Endothelial cell of umbilical vein (primary cell): Measurements from ENCODE around the gene FAM237B. TPM values are rescaled to one million over a fixed set of nuclear protein-coding genes. Genes with fewer than 3 reads are reported as not detected.

Experiments
- BruUV-seq: library from RNA; stranded (reverse); fragments of 400-500 nt; replicated peaks from 2 replicates; lab custom pipeline; 2021; lab: Mats Ljungman, UMichigan
- CTCF ChIA-PET: fragments of 300-600, 350-600 bp; sonication (Branson Sonifier 250); formaldehyde crosslinking; loops from one replicate; lab custom pipeline; 2021; ENCODE audit warnings: antibody characterized with exemption, inconsistent platforms; lab: Charles Lee
- POLR2A ChIA-PET: fragments of 300-600, 350-600 bp; sonication (Branson Sonifier 250); formaldehyde crosslinking; loops from one replicate; lab custom pipeline; 2021; ENCODE audit warnings: antibody characterized with exemption, inconsistent platforms; lab: Charles Lee
- DNase-seq: peaks from one replicate; pipeline ENCODE4 v3.0.0-alpha.2; 2011; ENCODE audit warnings: low read depth, low spot score
- FAIRE-seq: peaks from 2 replicates; lab custom pipeline; 2011; peaks lifted over from hg19 to GRCh38; lab: Jason Lieb, UNC
- H2AFZ ChIP-seq: 2 replicates; pipeline ENCODE4 v1.6.0; 2012; ENCODE audit warnings: low read depth, low read length, control low read depth, inconsistent platforms
- H3K27ac ChIP-seq: 2 replicates; pipeline ENCODE4 v1.5.1; 2011; ENCODE audit warnings: low read depth, mild to moderate bottlenecking, control low read depth, low read length, moderate library complexity; ENCODE audit not compliant: insufficient read depth
- H3K27me3 ChIP-seq, 2 experiments: 2 replicates each; pipeline versions ENCODE4 v1.6.0 to v1.6.1; 2011; ENCODE audit warnings: low read length in 2 of 2, mixed read lengths in 1 of 2; ENCODE audit not compliant: control insufficient read depth in 2 of 2, insufficient read depth in 2 of 2
- H3K36me3 ChIP-seq, 2 experiments: 2 replicates in 1 of 2; 3 replicates in 1 of 2; pipeline ENCODE4 v1.5.1; 2011; ENCODE audit warnings: low read length in 2 of 2, mild to moderate bottlenecking in 1 of 2, moderate library complexity in 1 of 2; ENCODE audit not compliant: control insufficient read depth in 2 of 2, insufficient read depth in 2 of 2; ENCODE audit errors: extremely low read depth in 1 of 2
- H3K4me1 ChIP-seq: 3 replicates; pipeline ENCODE4 v1.5.1; 2011; ENCODE audit warnings: mild to moderate bottlenecking, low read length; ENCODE audit not compliant: control insufficient read depth, insufficient read depth; ENCODE audit errors: extremely low read depth
- H3K4me2 ChIP-seq: 2 replicates; pipeline ENCODE4 v1.6.1; 2011; ENCODE audit warnings: low read length, control low read depth, mixed read lengths; ENCODE audit not compliant: insufficient read depth
- H3K4me3 ChIP-seq, 3 experiments: fragments of 200-600 bp in 1 of 3; sonication (generic), shearing (Covaris generic) in 1 of 3; replicated peaks in 1 of 3; 2 replicates each; pipeline ENCODE4 v1.5.1; 2011 to 2016; ENCODE audit warnings: control low read depth in 3 of 3, low read length in 3 of 3, mild to moderate bottlenecking in 2 of 3, inconsistent platforms in 1 of 3, low read depth in 1 of 3, moderate library complexity in 1 of 3; ENCODE audit not compliant: insufficient read depth in 1 of 3
- H3K79me2 ChIP-seq: 2 replicates; pipeline ENCODE4 v1.6.0; 2012; ENCODE audit warnings: low read length, inconsistent platforms; ENCODE audit not compliant: control insufficient read depth, insufficient read depth
- H3K9ac ChIP-seq: replicated peaks from 2 replicates; pipeline ENCODE3; 2011; ENCODE audit warnings: low read length, control low read depth; ENCODE audit not compliant: insufficient read depth; ENCODE audit errors: extremely low read depth
- H3K9me1 ChIP-seq: replicated peaks from 3 replicates; pipeline ENCODE4 v1.6.0; 2011; ENCODE audit warnings: mild to moderate bottlenecking, low read length; ENCODE audit not compliant: control insufficient read depth, insufficient read depth; ENCODE audit errors: extremely low read depth
- H3K9me3 ChIP-seq: replicated peaks from 2 replicates; pipeline ENCODE4 v1.5.1; 2012; ENCODE audit warnings: low read length, inconsistent platforms; ENCODE audit not compliant: control insufficient read depth, insufficient read depth
- H4K20me1 ChIP-seq: replicated peaks from 2 replicates; pipeline ENCODE3; 2011; ENCODE audit warnings: mild to moderate bottlenecking, low read length; ENCODE audit not compliant: control insufficient read depth, insufficient read depth; ENCODE audit errors: extremely low read depth
- CTCF ChIP-seq, 2 donors: IDR thresholded peaks; 1 replicate in 1 of 2; 2 replicates in 1 of 2; pipeline ENCODE4 v1.5.1; 2011; ENCODE audit warnings: low read length in 2 of 2, mild to moderate bottlenecking in 2 of 2, moderate library complexity in 2 of 2, control low read depth in 1 of 2, inconsistent platforms in 1 of 2, low read depth in 1 of 2; ENCODE audit not compliant: insufficient read depth in 1 of 2; ENCODE audit errors: extremely low read depth in 1 of 2
- EZH2 ChIP-seq: IDR thresholded peaks from 2 replicates; pipeline ENCODE4 v1.6.1; 2012; ENCODE audit warnings: borderline replicate concordance, low read depth, mild to moderate bottlenecking, moderate library complexity, low read length, inconsistent platforms; ENCODE audit not compliant: severe bottlenecking
- FOS ChIP-seq: IDR thresholded peaks from 2 replicates; pipeline ENCODE4 v1.6.1; 2011; ENCODE audit warnings: mild to moderate bottlenecking, low read length, moderate library complexity, borderline replicate concordance; ENCODE audit not compliant: insufficient read depth
- GATA2 ChIP-seq: IDR thresholded peaks from 2 replicates; pipeline ENCODE4 v1.7.0; 2011; ENCODE audit warnings: low read depth, mild to moderate bottlenecking, moderate library complexity, mixed read lengths, low read length; ENCODE audit not compliant: insufficient read length, insufficient read depth
- JUN ChIP-seq: IDR thresholded peaks from 2 replicates; pipeline ENCODE4 v1.6.1; 2011; ENCODE audit warnings: borderline replicate concordance, low read depth; ENCODE audit not compliant: insufficient read length, insufficient read depth
- MAX ChIP-seq: IDR thresholded peaks from 2 replicates; pipeline ENCODE4 v1.6.1; 2011; ENCODE audit not compliant: insufficient read depth, insufficient read length
- MYC ChIP-seq: IDR thresholded peaks from one replicate; pipeline ENCODE4 v1.6.1; 2011; ENCODE audit warnings: mild to moderate bottlenecking, low read depth, low read length
- POLR2A ChIP-seq: IDR thresholded peaks from 2 replicates; pipeline ENCODE4 v1.6.1; 2012; ENCODE audit warnings: low read depth, mild to moderate bottlenecking, control low read depth, low read length
- POLR2AphosphoS5 ChIP-seq: IDR thresholded peaks from 2 replicates; pipeline ENCODE4 v1.6.1; 2012; ENCODE audit warnings: low read depth, mild to moderate bottlenecking, control low read depth, low read length, moderate library complexity; ENCODE audit not compliant: insufficient read depth
- dilution Hi-C: fragments of 300-500 bp; cut with MboI; formaldehyde crosslinking; loops from one replicate; pipeline ENCODE4 v1.15.0; 2019; ENCODE audit warnings: low sequenced_read_pairs; ENCODE audit not compliant: extremely low pct_ligation_motif_present
- intact Hi-C: fragments of 100-400 bp; cut with micrococcal nuclease; formaldehyde crosslinking; loops from one replicate; pipeline ENCODE4 v1.10.0; 2022
- polyA plus RNA-seq, 4 experiments: library from polyadenylated mRNA; depleted of rRNA in 3 of 4; stranded (reverse) in 3 of 4; unstranded in 1 of 4; fragments of >200 nt; gene quantifications; 2 replicates each; pipeline versions ENCODE4 v1.2.1 to v1.2.3, GENCODE V29; 2011 to 2012; ENCODE audit warnings: missing spikeins in 1 of 4
- total RNA-seq: library from RNA; stranded (reverse); gene quantifications from 2 replicates; pipeline ENCODE4 v1.2.3, GENCODE V29; 2021

FAM237B gene
- total and polyA plus RNA-seq, 2 donors (not counting 3 experiments of a cell fraction or from before 2014, with no cell fraction given) = not detected

GRCh38 chr7:90347759-90348158 is 26.7 kb upstream of the FAM237B start:
- H3K4me1 ChIP-seq = peaks cover 12% of the 10 kb centered on the region
- H3K4me3 ChIP-seq = peak overlapping the region in 1 of 3 experiments; percentile 88
- CTCF ChIA-PET = no interaction called here
- no peak for TF ChIP-seq GATA2
- no peak for TF ChIP-seq JUN
- no peak for TF ChIP-seq EZH2
- TF ChIP-seq CTCF (IDR thresholded peaks at IDR 0.05; ENCODE audit: extremely low read depth in 1 of 2, insufficient read depth in 1 of 2, low read depth in 1 of 2, low read length in 2 of 2) = no peak
- TF ChIP-seq POLR2AphosphoS5 = no peak
- no peak for TF ChIP-seq POLR2A
- TF ChIP-seq FOS = no peak
- no peak for TF ChIP-seq MYC
- TF ChIP-seq MAX = no peak
- peak overlapping the region; percentile 85 for H3K4me2 ChIP-seq
- dilution Hi-C loops = no loop called here
- H4K20me1 ChIP-seq = no peaks in the 10 kb centered on the region
- DNase-seq (no peak), FAIRE-seq (no peak)
- H3K27ac ChIP-seq = no peak overlapping the region
- no peaks in the 10 kb centered on the region for H3K27me3 ChIP-seq
- intact Hi-C loops = loop anchor here (2.0 to 10.0 kb wide), 2 partner anchors 63 to 1527 kb away; no protein-coding TSS in a partner anchor
- no TSS peak for BruUV-seq
- H3K36me3 ChIP-seq = no peaks in the 10 kb centered on the region
- H3K79me2 ChIP-seq = peaks cover 22% of the 10 kb centered on the region
- H3K9ac ChIP-seq = no peak overlapping the region
- no peaks in the 10 kb centered on the region for H3K9me1 ChIP-seq
- H2AFZ ChIP-seq = no peak overlapping the region
- POLR2A ChIA-PET = no interaction called here
- H3K9me3 ChIP-seq = no peaks in the 10 kb centered on the region
